Stimulated activated CD8-positive, alpha-beta memory T cell treated with anti-CD3 and anti-CD28 coated beads, Interleukin-4, amount 100 ng/mL, for 24 hours (primary cell): ENCODE results near the gene SUPT20H.

Source experiments
- DNase-seq: peaks from one replicate; pipeline ENCODE4 v3.0.0-alpha.2; 2020; ENCODE audit warnings: low read depth

The SUPT20H gene

DNA sequence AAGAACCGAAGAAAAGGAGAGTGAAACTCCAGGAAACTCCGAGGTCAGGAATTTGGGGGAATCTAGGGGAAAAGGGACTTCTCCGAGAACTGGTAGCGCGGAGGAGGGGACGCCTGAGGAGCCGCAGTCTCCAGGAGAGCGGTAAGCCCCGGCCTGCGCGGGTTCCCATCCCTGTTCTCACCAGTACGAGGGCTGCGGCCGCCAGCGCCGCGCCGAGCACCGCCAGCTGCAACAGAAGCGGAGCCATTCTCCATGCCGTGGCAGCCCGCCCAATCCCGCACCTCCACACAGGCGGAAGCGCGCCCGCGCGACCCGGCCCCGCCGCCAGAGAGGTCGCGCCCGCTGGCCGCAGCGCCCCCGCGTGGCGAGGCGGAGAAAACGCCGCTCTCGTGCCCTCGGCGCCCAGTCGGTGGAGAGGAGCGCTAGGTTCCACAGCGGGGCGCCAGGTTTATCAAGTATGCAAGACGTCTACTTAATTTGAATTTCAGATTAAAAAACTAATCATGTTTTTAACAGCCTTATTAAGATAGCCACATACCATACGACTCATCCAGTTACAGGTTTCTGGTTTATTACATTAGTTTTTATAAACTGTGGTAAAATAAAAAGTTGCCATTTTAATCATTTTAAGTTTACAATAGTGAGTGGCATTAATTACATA lies 60.3 kb downstream of the SUPT20H start, which contains the start of gene ALG5:
ALG5 (minus strand) TSS at position 287 of the 661 bp plus-strand sequence; CDS start at position 247, 40 bp downstream.
- DNase-seq, result peak; percentile 86

DNA sequence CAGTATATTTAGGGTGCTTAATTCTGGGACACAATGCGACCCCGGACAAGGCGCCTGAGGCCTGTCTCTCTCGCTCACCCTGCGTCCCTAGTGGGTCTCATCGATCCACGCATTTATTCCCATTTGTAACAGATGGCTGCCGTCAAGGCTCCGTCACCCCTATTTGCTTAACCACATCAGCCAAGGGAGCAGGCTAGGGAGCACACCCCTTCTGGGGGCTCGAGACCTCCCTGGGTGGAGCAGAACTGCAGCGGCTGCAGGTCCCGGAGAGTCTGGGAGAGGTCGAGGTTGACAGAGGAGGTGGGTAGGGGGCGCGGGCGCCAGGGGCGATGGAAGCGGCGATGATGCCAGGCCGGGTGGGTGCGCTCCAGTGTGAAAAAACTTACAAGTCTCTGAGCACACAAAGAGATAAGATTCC lies 60.9 kb downstream of the SUPT20H start:
- DNase-seq, result no peak

DNA sequence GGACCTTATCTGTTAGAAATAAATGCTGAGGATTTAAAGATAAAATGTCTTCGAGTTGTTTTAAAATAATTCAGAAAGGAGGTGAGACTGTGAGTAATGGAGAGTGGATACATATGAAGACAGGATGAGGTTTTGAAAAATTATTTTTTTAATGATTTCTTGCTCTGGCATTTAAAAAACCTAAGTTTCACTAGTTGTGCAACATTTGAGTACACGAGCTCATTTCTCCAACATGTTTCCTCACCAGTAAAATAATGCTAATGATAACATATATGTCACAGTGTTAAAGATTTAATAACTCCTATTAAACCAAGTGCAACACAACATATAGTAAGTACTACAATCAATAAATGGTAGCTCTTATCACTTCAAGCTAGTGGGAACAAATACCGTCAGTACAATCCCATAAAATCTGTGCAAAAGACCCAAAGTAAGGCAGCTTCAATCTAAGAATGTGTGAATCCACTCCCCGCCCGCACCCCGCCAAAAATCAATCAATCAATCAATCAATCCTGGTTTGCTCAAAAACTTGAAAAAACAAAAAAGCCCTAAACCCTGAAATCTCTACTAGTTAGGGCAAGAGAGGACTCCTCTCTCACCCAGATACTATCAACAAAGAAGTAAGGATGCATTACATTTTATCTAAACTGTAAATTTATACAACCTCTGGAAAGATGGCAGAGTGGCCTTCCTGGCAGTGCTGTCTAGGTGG lies 61.6 kb downstream of the SUPT20H start:
- no peak for DNase-seq

DNA sequence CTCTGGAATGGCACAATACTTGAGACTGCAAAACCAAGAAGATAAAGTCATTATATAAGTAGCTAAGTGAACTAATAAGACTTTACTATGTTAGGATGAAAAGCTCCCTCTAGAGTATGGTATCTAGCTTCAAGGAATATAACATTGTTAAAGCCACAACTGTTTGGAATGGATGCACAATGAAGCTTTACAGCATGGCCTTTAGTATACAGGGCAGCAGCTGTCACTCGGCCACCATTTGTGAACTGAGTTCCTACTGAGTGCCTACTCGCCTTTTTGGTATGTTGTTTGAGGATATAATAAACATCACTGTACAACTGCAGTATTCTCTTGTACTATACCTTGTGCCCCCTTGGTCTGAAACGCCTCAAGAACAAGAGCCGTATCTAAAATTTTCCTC lies 67.1 kb downstream of the SUPT20H start:
- no peak for DNase-seq

DNA sequence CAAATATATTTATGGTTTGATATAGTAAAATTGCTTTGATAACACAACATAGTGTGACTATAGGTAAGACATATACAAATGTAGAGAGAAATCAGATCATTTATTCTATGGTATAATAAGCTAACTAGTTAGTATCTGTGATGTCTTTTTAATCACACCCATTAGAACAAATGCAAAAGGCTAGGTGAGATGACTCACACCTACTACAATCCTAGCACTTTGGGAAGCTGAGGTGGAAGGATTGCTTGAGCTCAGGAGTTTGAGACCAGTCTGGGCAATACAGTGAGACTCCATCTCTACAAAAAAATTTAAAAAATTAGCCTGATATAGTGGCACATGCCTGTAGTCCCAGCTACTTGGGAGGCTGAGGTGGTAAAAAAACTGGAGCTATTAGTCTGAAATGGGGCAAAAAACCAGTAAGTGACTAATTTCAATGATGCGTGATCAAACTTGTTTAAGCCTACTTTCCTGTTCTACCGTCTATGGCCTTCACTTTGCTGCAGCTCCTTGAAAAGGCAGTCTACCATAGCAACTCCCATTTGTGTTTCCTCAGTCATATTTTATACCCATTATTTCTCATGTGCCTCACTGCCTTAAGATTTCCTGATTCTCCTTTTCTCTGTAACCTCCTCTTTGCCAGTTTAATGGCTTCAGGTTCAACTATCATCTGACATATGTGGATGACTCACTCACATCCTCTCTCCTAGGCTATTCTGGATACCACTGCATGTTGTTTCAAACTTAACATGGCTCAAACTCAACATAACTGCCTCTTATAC lies 72.8 kb downstream of the SUPT20H start:
- DNase-seq, result no peak

DNA sequence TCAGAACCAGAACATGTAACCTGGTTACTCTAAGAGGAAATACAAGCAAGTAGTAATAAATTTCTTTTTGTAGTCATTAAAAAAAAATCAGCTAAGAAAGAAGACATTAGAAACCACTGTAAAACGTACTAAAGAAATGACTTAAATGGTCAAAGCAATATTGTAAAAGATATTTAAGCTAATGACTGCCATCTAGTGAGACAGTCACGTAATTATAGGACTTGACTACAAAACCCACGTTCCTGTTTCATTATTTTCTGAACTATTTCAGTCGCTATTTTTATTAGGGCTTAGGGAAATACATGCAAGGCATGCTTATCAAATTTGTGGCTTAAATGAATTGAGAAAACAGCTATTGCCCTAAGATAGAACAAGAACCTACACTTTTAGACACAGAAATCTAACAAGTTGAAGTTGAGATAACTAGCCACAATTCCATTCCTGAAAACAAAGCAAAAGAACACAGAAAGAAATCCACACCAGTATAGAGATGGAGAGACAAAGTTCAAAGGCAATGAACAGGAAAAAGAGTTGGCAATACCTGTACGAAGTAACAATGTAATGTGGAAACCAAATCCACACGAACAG lies 78.2 kb downstream of the SUPT20H start:
- no peak for DNase-seq

DNA sequence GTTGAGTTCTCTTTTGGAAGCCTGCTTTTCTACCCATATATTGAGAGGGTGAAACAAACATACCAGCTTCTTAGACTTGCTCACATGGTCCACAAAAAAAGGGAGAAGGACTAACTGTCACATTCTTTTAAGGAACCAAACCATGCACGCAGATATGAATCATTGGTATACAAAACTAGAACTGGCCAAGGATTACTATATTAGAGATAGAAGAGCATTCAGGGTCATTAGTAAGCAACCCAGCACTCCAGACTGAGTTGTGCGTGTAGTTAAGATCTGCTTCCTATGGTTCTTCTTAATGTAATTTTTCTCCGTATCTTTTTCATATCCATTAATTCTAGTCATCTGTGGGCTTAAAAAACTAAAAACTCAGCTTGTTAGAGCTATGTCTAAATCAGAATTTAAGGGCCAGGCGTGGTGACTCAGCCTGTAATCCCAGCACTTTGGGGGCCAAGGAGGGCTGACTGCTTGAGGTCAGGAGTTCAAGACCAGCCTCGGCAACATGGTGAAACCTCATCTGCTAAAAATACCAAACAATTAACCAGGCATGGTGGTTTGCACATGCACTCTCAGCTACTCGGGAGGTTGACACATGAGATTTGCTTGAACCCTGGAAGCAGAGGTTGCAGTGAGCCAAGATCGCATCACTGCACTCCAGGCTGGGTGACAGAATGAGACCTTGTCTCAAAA lies 80.0 kb downstream of the SUPT20H start:
- no peak for DNase-seq

DNA sequence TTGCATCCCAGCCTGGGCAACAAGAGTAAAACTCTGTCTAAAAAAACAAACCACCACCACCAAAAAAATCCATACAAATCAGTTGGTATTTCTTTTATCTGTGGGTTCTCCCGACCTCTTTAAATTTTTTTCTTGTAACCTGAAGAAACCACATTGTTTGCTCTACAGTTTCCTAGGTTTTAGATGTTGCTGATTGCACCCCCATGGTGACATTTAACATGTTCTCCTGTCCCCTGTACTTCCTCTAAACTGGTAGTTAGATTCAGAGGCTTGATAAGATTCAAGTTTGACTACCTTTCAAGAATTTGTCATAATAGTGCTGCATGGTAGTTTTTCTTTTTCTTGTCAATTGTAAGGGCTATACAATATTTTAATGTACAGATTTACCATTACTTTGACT lies 84.3 kb downstream of the SUPT20H start:
- DNase-seq, result no peak

DNA sequence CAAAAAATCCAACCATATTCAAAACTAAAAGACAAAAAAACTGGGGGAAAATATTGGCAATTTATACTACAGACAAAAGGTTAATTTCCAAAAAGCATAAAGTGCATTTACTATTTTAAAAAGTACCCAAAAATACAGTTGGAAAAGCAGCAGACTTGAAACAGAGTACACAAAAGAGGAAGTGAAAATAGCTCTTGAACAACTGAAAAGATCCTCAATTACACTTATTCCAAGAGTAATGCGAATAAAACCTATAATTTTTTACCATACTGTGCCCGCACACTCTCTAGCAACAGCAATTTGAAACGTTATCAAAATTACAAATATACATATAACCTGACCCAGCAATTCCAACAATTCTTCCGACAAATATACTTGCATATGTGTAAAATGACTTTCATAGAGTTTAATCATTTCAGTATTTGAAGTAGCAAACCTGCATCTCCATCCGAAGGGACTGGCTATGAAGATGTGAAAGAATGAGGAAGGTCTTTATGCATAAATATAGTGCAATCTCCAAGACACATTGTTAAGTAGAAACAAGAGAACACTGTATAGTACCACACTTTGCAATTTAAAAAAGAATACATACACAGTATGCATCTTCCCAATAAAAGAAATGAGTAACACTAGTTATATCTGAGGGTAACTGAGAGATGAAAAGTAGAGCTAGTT lies 85.7 kb downstream of the SUPT20H start:
- no peak for DNase-seq

DNA sequence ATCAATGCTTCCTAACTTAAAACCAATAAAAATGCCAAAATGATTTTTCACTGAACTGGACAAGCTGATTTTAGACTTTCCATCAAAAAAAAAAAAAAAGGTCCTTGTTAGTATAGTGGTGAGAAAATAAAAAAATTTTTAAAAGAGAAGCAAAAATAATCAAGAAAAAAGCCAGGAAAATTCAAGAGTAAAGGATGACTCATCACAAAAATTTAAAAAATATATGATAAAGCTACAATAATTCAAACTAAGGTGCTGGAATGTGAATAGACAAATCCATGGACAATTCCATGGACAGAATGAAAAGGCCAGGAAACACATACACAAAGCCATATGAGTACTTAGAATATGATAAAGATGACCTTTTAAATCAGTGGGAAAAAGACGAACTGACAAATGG lies 86.5 kb downstream of the SUPT20H start:
- DNase-seq, result no peak

DNA sequence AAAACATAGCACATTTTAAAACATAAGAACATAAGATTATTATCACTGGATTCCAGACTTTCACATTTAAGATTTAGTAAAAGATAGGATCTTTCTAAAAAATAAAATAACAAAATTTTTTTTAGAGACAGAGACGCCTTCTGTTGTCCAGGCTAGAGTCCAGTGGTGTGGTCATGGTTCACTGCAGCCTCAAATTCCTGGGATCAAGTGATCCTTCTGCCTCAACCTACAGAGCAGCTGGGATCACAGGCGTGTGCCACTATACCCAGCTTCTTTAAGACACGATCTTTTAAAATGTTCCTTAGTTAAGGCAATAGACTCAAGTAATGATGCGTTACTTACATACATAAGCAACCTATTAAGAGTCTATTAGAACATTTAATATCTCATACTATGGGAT lies 93.1 kb downstream of the SUPT20H start:
- no peak for DNase-seq

DNA sequence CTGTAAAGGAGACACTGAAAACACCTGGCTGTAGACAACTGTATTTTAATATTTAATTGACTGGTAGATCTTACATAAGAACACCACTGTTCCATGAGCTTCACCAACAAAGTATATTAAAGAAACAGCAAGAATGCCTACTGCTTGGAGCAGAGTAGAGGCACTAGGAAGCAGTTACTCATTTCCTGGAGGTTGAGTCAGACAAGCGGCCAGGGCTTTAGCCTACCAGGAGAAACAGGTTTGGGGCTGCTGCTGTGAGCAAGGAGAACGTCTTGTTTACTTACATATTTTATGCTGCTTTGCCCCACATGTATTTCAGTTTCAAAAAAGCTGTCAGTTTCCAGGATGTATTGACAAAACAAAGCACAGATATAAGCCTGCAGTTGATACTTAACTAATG lies 93.7 kb downstream of the SUPT20H start:
- no peak for DNase-seq

DNA sequence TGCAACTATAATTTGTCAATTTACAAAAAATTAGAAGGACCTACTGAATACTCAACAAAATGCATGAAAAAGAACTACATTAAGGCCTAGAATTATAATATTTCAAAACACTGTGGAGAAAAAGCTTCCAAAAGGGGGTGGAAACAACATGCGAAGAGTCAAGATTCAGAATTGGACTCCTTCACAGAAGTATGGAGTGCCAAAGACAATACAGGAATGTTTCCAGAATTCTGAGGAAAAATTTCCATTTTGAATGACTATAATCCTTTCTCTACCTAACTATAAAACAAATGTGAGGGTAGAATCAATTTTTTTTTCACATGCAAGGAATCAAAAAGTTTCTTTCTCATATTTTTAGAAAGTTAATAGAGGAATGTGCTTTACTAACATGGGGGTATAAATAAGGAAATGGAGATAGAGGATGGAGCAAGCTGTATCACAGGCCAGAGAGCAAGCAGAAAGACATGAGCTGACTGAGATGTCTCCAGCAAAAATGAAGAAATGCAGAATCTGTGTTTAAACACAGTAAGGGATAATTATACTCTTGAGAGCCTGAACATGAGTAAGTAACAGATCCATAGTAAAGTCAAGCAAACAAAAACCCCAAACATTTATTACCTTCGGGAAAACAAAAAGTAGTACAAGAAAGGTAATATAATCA lies 99.9 kb downstream of the SUPT20H start:
- no peak for DNase-seq
